ENCODE results near the gene MEF2C.

- TF ChIP-seq CTCF (IDR thresholded peaks at IDR 0.05 in 2 of 3, conservative IDR thresholded peaks at IDR 0.05 in 1 of 3; ENCODE audit: borderline replicate concordance in 1 of 3, insufficient read depth in 1 of 3, low read depth in 2 of 3, low read length in 2 of 3) (no peak), RAD21 (IDR thresholded peaks at IDR 0.05; ENCODE audit: low read depth) (no peak), SIN3A (IDR thresholded peaks at IDR 0.05; ENCODE audit: low read depth) (no peak), ZBTB33 (IDR thresholded peaks at IDR 0.05; ENCODE audit: extremely low read depth, insufficient replicate concordance, low read length) (no peak), YY1 (IDR thresholded peaks at IDR 0.05; ENCODE audit: extremely low read depth, insufficient replicate concordance, low read depth, low read length) (no peak), POLR2A (IDR thresholded peaks at IDR 0.05; ENCODE audit: borderline replicate concordance, extremely low read depth, insufficient read depth, insufficient read length) (no peak), EZH2 (IDR thresholded peaks at IDR 0.05) (no peak)
Measured at GRCh38 chr5:88804444-88804843, 78.5 kb downstream of the MEF2C start.
